CD14-positive monocyte (primary cell): ENCODE data around the gene RASSF1. TPM values are rescaled to one million over a fixed set of nuclear protein-coding genes. Genes with fewer than 3 reads are reported as not detected.

ENCODE experiments used
- DNase-seq, 3 donors: peaks; one replicate each; pipeline ENCODE4 v3.0.0-alpha.2; 2011 to 2022
- H2AFZ ChIP-seq: 2 replicates; pipeline ENCODE4 v1.6.0; 2012; ENCODE audit warnings: mild to moderate bottlenecking, low read depth, low read length, inconsistent platforms; ENCODE audit not compliant: insufficient read depth, poor library complexity, severe bottlenecking
- H3K27ac ChIP-seq, 2 donors: 1 replicate in 1 of 2; 2 replicates in 1 of 2; pipeline ENCODE4 v1.5.1; 2012 to 2013; ENCODE audit warnings: low read length in 2 of 2, control low read depth in 1 of 2, inconsistent platforms in 1 of 2, low read depth in 1 of 2, mild to moderate bottlenecking in 1 of 2
- H3K27me3 ChIP-seq, 2 donors: one replicate each; pipeline versions ENCODE4 v1.6.0 to v1.6.1; 2011 to 2013; ENCODE audit warnings: low read length in 2 of 2; ENCODE audit not compliant: control insufficient read depth in 2 of 2, insufficient read depth in 2 of 2
- H3K36me3 ChIP-seq, 2 donors: replicated peaks in 1 of 2; 1 replicate in 1 of 2; 2 replicates in 1 of 2; pipeline versions ENCODE4 v1.5.1 to v1.6.1; 2012 to 2013; ENCODE audit warnings: low read length in 2 of 2, control low read depth in 1 of 2, inconsistent platforms in 1 of 2, mild to moderate bottlenecking in 1 of 2; ENCODE audit not compliant: insufficient read depth in 2 of 2, control insufficient read depth in 1 of 2
- H3K4me1 ChIP-seq, 2 donors: 1 replicate in 1 of 2; 2 replicates in 1 of 2; pipeline versions ENCODE4 v1.5.1 to v1.6.1; 2012 to 2013; ENCODE audit warnings: low read length in 2 of 2, control low read depth in 1 of 2, inconsistent platforms in 1 of 2, mild to moderate bottlenecking in 1 of 2, moderate library complexity in 1 of 2; ENCODE audit not compliant: insufficient read depth in 2 of 2, control insufficient read depth in 1 of 2
- H3K4me2 ChIP-seq: replicated peaks from 2 replicates; pipeline ENCODE3; 2012; ENCODE audit warnings: low read length, moderate library complexity, mild to moderate bottlenecking; ENCODE audit not compliant: poor library complexity, severe bottlenecking; ENCODE audit errors: extremely low read depth
- H3K4me3 ChIP-seq, 3 experiments: fragments of 200-600 bp in 1 of 3; sonication (generic) in 1 of 3; replicated peaks in 1 of 3; 1 replicate in 2 of 3; 2 replicates in 1 of 3; pipeline ENCODE4 v1.5.1; 2011 to 2013; ENCODE audit warnings: low read length in 3 of 3, mild to moderate bottlenecking in 3 of 3, control low read depth in 2 of 3, low read depth in 2 of 3, inconsistent platforms in 1 of 3, moderate library complexity in 1 of 3
- H3K79me2 ChIP-seq: 2 replicates; pipeline ENCODE4 v1.6.0; 2012; ENCODE audit warnings: mild to moderate bottlenecking, control low read depth, inconsistent platforms, low read length, moderate library complexity; ENCODE audit not compliant: insufficient read depth
- H3K9ac ChIP-seq: 2 replicates; pipeline ENCODE4 v1.6.0; 2017; ENCODE audit warnings: low read length, mild to moderate bottlenecking; ENCODE audit not compliant: insufficient read depth, poor library complexity, severe bottlenecking
- H3K9me3 ChIP-seq, 2 donors: replicated peaks in 1 of 2; 1 replicate in 1 of 2; 2 replicates in 1 of 2; pipeline versions ENCODE4 v1.5.1 to v1.6.1; 2012 to 2013; ENCODE audit warnings: low read length in 2 of 2, control low read depth in 1 of 2; ENCODE audit not compliant: control insufficient read depth in 1 of 2, insufficient read depth in 1 of 2
- H4K20me1 ChIP-seq: 2 replicates; pipeline ENCODE4 v1.6.0; 2012; ENCODE audit warnings: mild to moderate bottlenecking, low read length, control low read depth, moderate library complexity; ENCODE audit not compliant: insufficient read depth
- H3K27ac Mint-ChIP-seq, 7 donors: one replicate each; pipeline ENCODE4 v1.8.0; 2020; ENCODE audit warnings: mild to moderate bottlenecking in 7 of 7, mixed read lengths in 7 of 7, moderate library complexity in 6 of 7, inconsistent platforms in 2 of 7
- H3K27me3 Mint-ChIP-seq, 3 donors: one replicate each; pipeline ENCODE4 v1.8.0; 2021 to 2022; ENCODE audit warnings: low read depth in 3 of 3, mild to moderate bottlenecking in 3 of 3, mixed read lengths in 3 of 3, moderate library complexity in 3 of 3, inconsistent platforms in 1 of 3
- H3K36me3 Mint-ChIP-seq, 2 donors: one replicate each; pipeline ENCODE4 v1.8.0; 2020; ENCODE audit warnings: mixed read lengths in 2 of 2, inconsistent platforms in 1 of 2, mild to moderate bottlenecking in 1 of 2
- H3K4me1 Mint-ChIP-seq: one replicate; pipeline ENCODE4 v1.8.0; 2020; ENCODE audit warnings: mild to moderate bottlenecking, mixed read lengths
- H3K4me3 Mint-ChIP-seq, 2 donors: one replicate each; pipeline ENCODE4 v1.8.0; 2020; ENCODE audit warnings: mild to moderate bottlenecking in 2 of 2, mixed read lengths in 2 of 2, moderate library complexity in 1 of 2
- H3K9me3 Mint-ChIP-seq, 7 donors: one replicate each; pipeline ENCODE4 v1.8.0; 2020 to 2022; ENCODE audit warnings: mixed read lengths in 7 of 7, mild to moderate bottlenecking in 6 of 7, moderate library complexity in 6 of 7, inconsistent platforms in 2 of 7
- WGBS: methylation state at CpG from one replicate; pipeline ENCODE4 v1.1.5; 2013; ENCODE audit warnings: missing lambda C conversion rate; ENCODE audit not compliant: insufficient coverage; 5-methylcytosine and 5-hydroxymethylcytosine counted together
- intact Hi-C, 2 donors: fragments of 100-400 bp; cut with micrococcal nuclease; formaldehyde crosslinking; loops; one replicate each; pipeline versions ENCODE4 v1.15.0 to v1.15.1; 2023
- polyA plus RNA-seq, 3 donors: library from polyadenylated mRNA; depleted of rRNA in 1 of 3; unstranded in 2 of 3; stranded (reverse) in 1 of 3; fragments of 300-500 nt in 2 of 3; fragments of >200 nt in 1 of 3; fragmentation: Illumina TruSeq in 2 of 3; gene quantifications; 1 replicate in 2 of 3; 2 replicates in 1 of 3; pipeline ENCODE4 v1.2.3, GENCODE V29; 2012 to 2021
- TF ChIP-seq, protein P1 (sequence below): fragments of 200-600 bp; IDR thresholded peaks from one replicate; pipeline ENCODE4 v1.8.0; 2022; ENCODE audit warnings: antibody characterized with exemption, mild to moderate bottlenecking

The RASSF1 gene
- polyA plus RNA-seq, 3 donors = 16.0 to 229 (median 24.0) TPM

DNA sequence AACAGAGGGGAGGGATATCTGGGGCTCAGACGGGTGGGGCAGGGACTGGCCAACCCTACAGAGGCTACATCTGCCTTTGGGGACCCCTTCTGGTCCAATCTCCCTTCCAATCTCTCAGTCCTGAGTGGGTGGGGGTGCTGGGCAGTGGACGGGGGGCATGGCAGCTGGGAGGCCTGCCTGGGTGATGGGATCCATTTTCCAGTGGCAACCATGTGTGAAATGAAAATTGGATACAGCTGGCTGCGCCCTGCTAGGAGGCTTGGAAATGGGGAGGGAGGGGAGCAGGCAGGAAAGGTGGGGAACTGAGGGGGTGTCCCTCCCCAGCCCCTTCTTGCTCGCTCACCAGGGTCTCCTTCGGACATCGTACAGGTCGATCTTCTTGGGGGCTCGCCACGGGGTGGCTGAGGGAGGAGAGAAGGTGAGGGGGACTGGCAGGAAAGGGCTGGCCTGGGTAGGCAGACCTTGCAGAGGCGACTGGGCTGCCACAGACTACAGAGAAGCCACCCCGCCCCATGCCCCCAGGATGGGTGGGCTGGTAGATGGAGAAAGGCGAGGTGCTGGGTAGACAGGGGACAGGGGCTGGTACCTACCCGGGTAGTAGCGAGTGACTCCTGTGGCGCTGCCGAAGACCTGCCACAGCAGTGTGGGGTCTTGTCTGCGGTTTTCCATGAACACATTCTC is 39.9 kb upstream of the RASSF1 start:
- no peaks in the 10 kb centered on the region for H3K4me1 ChIP-seq
- Mint-ChIP-seq H3K4me3 (no peak overlapping the region), H3K9me3 (peaks cover 0 to 1% (median 0%) of the 10 kb centered on the region in 7 donors), H3K27ac (no peak overlapping the region), H3K36me3 (no peaks in the 10 kb centered on the region), H3K4me1 (no peaks in the 10 kb centered on the region), H3K27me3 (peaks cover 0 to 4% (median 2%) of the 10 kb centered on the region in 3 donors)
- no peak overlapping the region for H3K4me3 ChIP-seq
- no peak for DNase-seq
- no peaks in the 10 kb centered on the region for H3K27me3 ChIP-seq
- no peak overlapping the region for H2AFZ ChIP-seq
- no peak overlapping the region for H3K27ac ChIP-seq
- intact Hi-C loops = no loop called here
- no peaks in the 10 kb centered on the region for H4K20me1 ChIP-seq
- H3K9ac ChIP-seq = no peak overlapping the region
- no peak overlapping the region for H3K4me2 ChIP-seq
- H3K36me3 ChIP-seq = no peaks in the 10 kb centered on the region
- WGBS = 97% methylated on average over 7 of the region's 17 CpGs
- TF ChIP-seq, protein P1, sequence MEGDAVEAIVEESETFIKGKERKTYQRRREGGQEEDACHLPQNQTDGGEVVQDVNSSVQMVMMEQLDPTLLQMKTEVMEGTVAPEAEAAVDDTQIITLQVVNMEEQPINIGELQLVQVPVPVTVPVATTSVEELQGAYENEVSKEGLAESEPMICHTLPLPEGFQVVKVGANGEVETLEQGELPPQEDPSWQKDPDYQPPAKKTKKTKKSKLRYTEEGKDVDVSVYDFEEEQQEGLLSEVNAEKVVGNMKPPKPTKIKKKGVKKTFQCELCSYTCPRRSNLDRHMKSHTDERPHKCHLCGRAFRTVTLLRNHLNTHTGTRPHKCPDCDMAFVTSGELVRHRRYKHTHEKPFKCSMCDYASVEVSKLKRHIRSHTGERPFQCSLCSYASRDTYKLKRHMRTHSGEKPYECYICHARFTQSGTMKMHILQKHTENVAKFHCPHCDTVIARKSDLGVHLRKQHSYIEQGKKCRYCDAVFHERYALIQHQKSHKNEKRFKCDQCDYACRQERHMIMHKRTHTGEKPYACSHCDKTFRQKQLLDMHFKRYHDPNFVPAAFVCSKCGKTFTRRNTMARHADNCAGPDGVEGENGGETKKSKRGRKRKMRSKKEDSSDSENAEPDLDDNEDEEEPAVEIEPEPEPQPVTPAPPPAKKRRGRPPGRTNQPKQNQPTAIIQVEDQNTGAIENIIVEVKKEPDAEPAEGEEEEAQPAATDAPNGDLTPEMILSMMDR = no peak
- no peaks in the 10 kb centered on the region for H3K79me2 ChIP-seq
- no peaks in the 10 kb centered on the region for H3K9me3 ChIP-seq

DNA sequence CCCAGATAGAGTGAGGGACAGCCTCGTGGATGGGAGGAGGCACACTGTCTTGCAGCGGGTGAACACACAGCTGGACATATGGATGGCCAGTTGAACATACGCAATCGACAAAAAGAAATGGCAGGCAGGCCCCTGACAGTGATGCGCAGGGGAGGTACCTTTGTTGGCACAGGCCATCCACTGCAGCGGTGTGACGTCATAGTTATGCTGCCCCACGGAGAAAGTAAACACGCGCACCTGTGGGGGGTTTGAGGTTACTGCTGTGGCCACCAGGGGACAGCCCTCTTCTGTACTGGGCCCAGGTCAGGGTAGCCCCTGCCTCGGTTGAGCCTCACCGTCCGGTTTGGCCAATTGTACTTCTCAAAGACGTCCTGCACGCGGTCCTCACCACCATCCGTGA is 38.1 kb upstream of the RASSF1 start:
- H3K36me3 ChIP-seq = no peaks in the 10 kb centered on the region
- H3K27ac Mint-ChIP-seq = no peak overlapping the region

More for the DNA sequence above, 38.1 kb upstream of the RASSF1 start:
- no peak overlapping the region for H3K4me2 ChIP-seq
- intact Hi-C loops = no loop called here
- DNase-seq = no peak
- H3K27me3 ChIP-seq = no peaks in the 10 kb centered on the region
- WGBS = 95% methylated on average over 13 of the region's 17 CpGs
- Mint-ChIP-seq H3K27me3 (peaks cover 0 to 4% (median 0%) of the 10 kb centered on the region in 3 donors), H3K9me3 (no peaks in the 10 kb centered on the region), H3K4me3 (no peak overlapping the region), H3K36me3 (no peaks in the 10 kb centered on the region), H3K4me1 (no peaks in the 10 kb centered on the region)
- H3K27ac ChIP-seq = no peak overlapping the region
- no peaks in the 10 kb centered on the region for H4K20me1 ChIP-seq
- no peaks in the 10 kb centered on the region for H3K9me3 ChIP-seq
- H3K4me1 ChIP-seq = no peaks in the 10 kb centered on the region
- no peak overlapping the region for H3K9ac ChIP-seq
- TF ChIP-seq, protein P1 = no peak
- H3K4me3 ChIP-seq = no peak overlapping the region
- no peak overlapping the region for H2AFZ ChIP-seq
- no peaks in the 10 kb centered on the region for H3K79me2 ChIP-seq
